Peyer's patch (tissue), 4 donors: Measurements from ENCODE around the gene BAIAP2L1. TPM values are rescaled to one million over a fixed set of nuclear protein-coding genes. Genes with fewer than 3 reads are reported as not detected.
A peak's percentile ranks its signal among the peaks of the same experiment; 100 is the strongest.

Source experiments
- DNase-seq, 3 donors: peaks; one replicate each; pipeline ENCODE4 v3.0.0-alpha.2; 2017 to 2019
- H3K27ac ChIP-seq, 4 donors: fragments of 200-600 bp; sonication (generic); one replicate each; pipeline ENCODE4 v1.5.1; 2016 to 2019
- H3K27me3 ChIP-seq, 2 donors: fragments of 200-600 bp; sonication (generic); one replicate each; pipeline ENCODE4 v1.5.1; 2019
- H3K36me3 ChIP-seq, 3 donors: fragments of 200-600 bp; sonication (generic); one replicate each; pipeline ENCODE4 v1.5.1; 2016 to 2019
- H3K4me1 ChIP-seq, 4 donors: fragments of 200-600 bp; sonication (generic); one replicate each; pipeline ENCODE4 v1.5.1; 2016 to 2019
- H3K4me3 ChIP-seq, 4 donors: fragments of 200-600 bp; sonication (generic); 1 replicate in 3 of 4; 2 replicates in 1 of 4; pipeline ENCODE4 v1.5.1; 2016 to 2019; ENCODE audit warnings: mild to moderate bottlenecking in 1 of 4
- H3K9me3 ChIP-seq, 4 donors: fragments of 200-600 bp; sonication (generic); one replicate each; pipeline ENCODE4 v1.5.1; 2016 to 2019; ENCODE audit warnings: mild to moderate bottlenecking in 1 of 4
- POLR2A ChIP-seq, 2 donors: fragments of 450-650 bp; IDR thresholded peaks; one replicate each; pipeline ENCODE4 v1.5.1; 2017; ENCODE audit warnings: antibody characterized with exemption in 2 of 2, mild to moderate bottlenecking in 2 of 2, moderate library complexity in 2 of 2
- total RNA-seq, 4 donors: library from RNA; depleted of rRNA; stranded (reverse); fragments of >200 nt; gene quantifications; one replicate each; pipeline ENCODE4 v1.1.0, GENCODE V29; 2016
- TF ChIP-seq, protein P1 (sequence below), 6 experiments: fragments of 450-650 bp in 4 of 6; fragments of 200-600 bp in 2 of 6; sonication (generic) in 1 of 6; IDR thresholded peaks; one replicate each; pipeline ENCODE4 v1.5.1; 2017 to 2019; ENCODE audit warnings: antibody characterized with exemption in 6 of 6, mild to moderate bottlenecking in 3 of 6, moderate library complexity in 1 of 6

The BAIAP2L1 gene
- total RNA-seq, 4 donors from 2014 or later: 31.4 to 46.4 (median 41.9) TPM

DNA sequence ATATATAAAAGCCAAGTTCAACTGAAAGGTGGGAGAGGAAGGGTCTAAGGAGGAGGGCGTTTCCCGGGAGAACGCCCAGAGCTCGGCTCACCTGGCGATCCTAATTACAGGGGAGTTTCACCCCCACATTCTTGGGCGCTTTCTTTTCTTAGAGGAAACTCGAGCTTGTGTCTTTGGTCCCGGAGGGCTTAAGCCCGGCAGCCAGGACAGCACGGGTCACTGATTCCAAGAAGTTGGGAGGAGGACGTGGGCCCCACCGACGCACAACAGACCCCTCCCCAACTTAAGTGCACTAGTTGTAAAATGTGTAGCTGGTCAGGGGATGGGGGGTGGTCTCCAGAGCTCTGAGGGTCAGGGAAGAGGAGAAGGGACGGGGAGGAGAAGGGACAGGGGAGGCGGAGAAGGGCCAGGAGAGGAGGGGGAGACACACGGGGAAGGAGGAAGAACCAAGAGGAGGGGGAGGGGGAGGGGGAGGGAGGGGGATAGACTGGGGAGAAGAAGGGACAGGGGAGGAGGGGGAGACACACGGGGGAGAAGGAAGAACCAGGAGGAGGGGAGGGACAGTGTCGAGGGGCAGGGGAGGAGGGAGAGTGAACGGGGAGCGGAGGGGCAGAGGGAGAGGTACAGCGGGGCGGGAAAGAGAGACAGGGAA, 874 bp downstream of the BAIAP2L1 start:
- DNase-seq: no peak
- Histone ChIP-seq H3K9me3 (peaks cover 0 to 6% (median 0%) of the 10 kb centered on the region in 4 donors), H3K4me3 (peak overlapping the region; percentile 45 to 96 (median 60)), H3K27ac (peak overlapping the region in 3 of 4 donors; percentile 85 to 98 (median 94)), H3K36me3 (no peaks in the 10 kb centered on the region), H3K4me1 (peaks cover 0 to 11% (median 3%) of the 10 kb centered on the region in 4 donors), H3K27me3 (no peaks in the 10 kb centered on the region)
- TF ChIP-seq, protein P1, sequence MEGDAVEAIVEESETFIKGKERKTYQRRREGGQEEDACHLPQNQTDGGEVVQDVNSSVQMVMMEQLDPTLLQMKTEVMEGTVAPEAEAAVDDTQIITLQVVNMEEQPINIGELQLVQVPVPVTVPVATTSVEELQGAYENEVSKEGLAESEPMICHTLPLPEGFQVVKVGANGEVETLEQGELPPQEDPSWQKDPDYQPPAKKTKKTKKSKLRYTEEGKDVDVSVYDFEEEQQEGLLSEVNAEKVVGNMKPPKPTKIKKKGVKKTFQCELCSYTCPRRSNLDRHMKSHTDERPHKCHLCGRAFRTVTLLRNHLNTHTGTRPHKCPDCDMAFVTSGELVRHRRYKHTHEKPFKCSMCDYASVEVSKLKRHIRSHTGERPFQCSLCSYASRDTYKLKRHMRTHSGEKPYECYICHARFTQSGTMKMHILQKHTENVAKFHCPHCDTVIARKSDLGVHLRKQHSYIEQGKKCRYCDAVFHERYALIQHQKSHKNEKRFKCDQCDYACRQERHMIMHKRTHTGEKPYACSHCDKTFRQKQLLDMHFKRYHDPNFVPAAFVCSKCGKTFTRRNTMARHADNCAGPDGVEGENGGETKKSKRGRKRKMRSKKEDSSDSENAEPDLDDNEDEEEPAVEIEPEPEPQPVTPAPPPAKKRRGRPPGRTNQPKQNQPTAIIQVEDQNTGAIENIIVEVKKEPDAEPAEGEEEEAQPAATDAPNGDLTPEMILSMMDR (IDR thresholded peaks at IDR 0.05): no peak
- TF ChIP-seq POLR2A (IDR thresholded peaks at IDR 0.05): no peak

DNA sequence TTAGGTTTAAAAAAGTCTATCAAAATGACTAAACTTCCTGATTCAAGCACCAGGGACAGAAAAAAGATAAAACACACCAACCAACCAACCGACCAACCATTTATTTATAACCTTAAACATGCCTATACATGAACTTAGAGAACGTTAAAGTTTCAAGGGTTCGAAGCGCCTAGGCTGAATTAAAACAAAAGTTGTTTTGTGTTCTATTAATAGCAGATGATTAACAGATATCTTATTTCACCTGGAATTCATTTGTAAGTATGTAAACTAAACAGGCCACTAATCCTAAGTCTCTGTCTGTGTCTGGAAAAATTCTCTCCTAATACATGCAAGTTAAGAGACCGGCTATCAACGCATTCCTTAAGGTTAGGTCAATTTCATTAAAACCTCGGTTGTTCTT, 1.4 kb downstream of the BAIAP2L1 start:
- no peaks in the 10 kb centered on the region for H3K36me3 ChIP-seq
- no peaks in the 10 kb centered on the region for H3K27me3 ChIP-seq
- TF ChIP-seq POLR2A (IDR thresholded peaks at IDR 0.05): no peak
- TF ChIP-seq, protein P1 (IDR thresholded peaks at IDR 0.05): no peak
- DNase-seq: no peak
- peaks cover 0 to 6% (median 0%) of the 10 kb centered on the region in 4 donors for H3K9me3 ChIP-seq
- peak overlapping the region in 3 of 4 donors; percentile 35 to 98 (median 94) for H3K27ac ChIP-seq
- H3K4me3 ChIP-seq: peak overlapping the region in 3 of 4 donors; percentile 45 to 96 (median 69)
- peaks cover 0 to 11% (median 3%) of the 10 kb centered on the region in 4 donors for H3K4me1 ChIP-seq

DNA sequence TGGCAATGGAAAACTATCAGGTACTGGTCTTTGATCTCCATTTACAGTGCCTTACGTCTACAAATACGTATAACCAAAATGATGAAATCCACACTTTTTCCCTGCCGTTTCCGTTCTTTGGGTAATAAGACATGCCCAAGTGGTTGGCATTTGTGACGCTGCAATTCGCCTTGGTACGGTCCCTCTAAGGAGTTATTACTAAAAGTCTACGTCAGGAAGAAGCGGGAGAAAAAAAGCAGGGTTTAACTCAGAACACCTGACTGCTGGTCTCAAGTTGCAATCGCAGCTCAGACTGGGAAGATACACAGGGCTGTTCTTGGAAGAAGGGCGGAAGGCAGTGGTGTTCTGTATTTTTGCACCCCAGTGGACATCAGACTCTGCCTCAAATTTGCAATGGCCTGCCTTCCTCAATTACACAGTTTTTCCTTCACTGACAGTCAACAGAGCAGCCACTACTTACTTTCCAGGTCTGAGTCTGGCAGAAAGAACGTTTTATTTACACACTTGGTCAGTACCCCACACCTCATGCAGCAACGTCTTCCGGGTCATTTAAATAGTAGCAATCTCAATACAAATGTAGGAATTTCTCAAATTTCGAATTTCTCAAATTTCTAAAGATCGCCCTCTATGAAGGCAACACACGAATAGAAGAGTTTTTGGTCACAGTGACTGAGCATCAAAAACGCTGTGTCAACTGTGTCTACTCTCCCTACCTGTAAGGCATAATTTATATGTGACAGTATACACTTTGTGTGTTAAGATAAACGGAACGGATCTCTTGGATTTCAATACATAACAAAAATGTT, 2.1 kb downstream of the BAIAP2L1 start:
- H3K27ac ChIP-seq: peak overlapping the region in 3 of 4 donors; percentile 35 to 94 (median 62)
- DNase-seq: no peak

DNA sequence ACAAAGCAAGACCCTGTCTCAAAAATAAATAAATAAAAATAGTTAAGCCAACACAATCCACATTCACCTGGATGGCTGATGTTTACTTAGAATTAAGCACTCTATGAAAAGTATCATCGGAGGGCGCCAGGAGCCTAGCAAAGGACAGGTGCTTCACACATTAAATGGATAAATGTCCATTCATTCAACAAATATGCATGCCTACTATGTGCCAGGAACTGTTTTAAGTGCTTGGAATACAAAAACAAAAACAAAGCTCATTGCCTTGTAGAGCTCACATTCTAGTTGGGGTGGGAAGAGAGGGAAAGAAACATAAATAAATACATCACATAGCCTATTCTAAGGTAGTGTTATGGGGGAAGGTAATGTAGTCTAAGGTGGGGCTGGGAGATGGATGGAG, 4.1 kb downstream of the BAIAP2L1 start:
- no peak overlapping the region for H3K4me3 ChIP-seq
- H3K27ac ChIP-seq: no peak overlapping the region
- no peak for DNase-seq
- H3K9me3 ChIP-seq: peaks cover 0 to 6% (median 0%) of the 10 kb centered on the region in 4 donors
- TF ChIP-seq, protein P1 (IDR thresholded peaks at IDR 0.05): no peak
- TF ChIP-seq POLR2A (IDR thresholded peaks at IDR 0.05): no peak
- H3K4me1 ChIP-seq: peaks cover 0 to 11% (median 3%) of the 10 kb centered on the region in 4 donors
- no peaks in the 10 kb centered on the region for H3K27me3 ChIP-seq
- no peaks in the 10 kb centered on the region for H3K36me3 ChIP-seq

More for the DNA sequence above, 2.1 kb downstream of the BAIAP2L1 start:
- Histone ChIP-seq H3K4me3 (peak overlapping the region in 2 of 4 donors; percentile 69 to 96), H3K9me3 (peaks cover 0 to 6% (median 0%) of the 10 kb centered on the region in 4 donors), H3K4me1 (peaks cover 0 to 11% (median 3%) of the 10 kb centered on the region in 4 donors), H3K36me3 (no peaks in the 10 kb centered on the region), H3K27me3 (no peaks in the 10 kb centered on the region)
- TF ChIP-seq, protein P1 (IDR thresholded peaks at IDR 0.05): peak in 2 of 6 experiments; percentile 15 to 25
- TF ChIP-seq POLR2A (IDR thresholded peaks at IDR 0.05): no peak

DNA sequence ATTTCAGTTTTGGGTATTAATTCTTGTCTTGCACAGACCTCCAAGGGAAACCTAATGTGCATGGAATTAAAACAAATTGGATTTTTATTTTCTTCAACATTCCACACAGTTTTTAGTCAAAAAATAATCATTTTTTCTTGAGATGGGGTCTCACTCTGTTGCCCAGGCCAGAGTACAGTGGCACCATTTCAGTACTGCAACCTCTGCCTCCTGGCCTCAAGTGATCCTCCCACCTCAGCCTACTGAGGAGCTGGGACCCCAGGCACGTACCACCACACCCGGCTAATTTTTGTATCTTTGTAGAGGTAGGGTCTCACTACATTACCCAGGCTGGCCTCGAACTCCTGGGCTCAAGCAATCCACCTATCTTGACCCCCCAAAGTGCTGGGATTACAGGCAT, 4.9 kb downstream of the BAIAP2L1 start:
- Histone ChIP-seq H3K4me1 (peaks cover 0 to 6% (median 0%) of the 10 kb centered on the region in 4 donors), H3K27me3 (no peaks in the 10 kb centered on the region), H3K27ac (no peak overlapping the region), H3K4me3 (no peak overlapping the region), H3K9me3 (peaks cover 0 to 3% (median 0%) of the 10 kb centered on the region in 4 donors), H3K36me3 (no peaks in the 10 kb centered on the region)
- TF ChIP-seq, protein P1 (IDR thresholded peaks at IDR 0.05): no peak
- no peak for TF ChIP-seq POLR2A (IDR thresholded peaks at IDR 0.05)
- DNase-seq: no peak
